IMR-90 (cell line): ENCODE data around the gene PTPN23. TPM values are rescaled to one million over a fixed set of nuclear protein-coding genes. Genes with fewer than 3 reads are reported as not detected.

Experiments used
- ATAC-seq: fragments of 200-7000 bp; cut with Tn5 transposase; 2 replicates; pipeline ENCODE4 v1.9.1; 2020; ENCODE audit warnings: low read depth, mild to moderate bottlenecking, moderate library complexity
- BruUV-seq: library from RNA; stranded (reverse); fragments of 400-500 nt; replicated peaks from 2 replicates; lab custom pipeline; 2021; lab: Mats Ljungman, UMichigan
- CTCF ChIA-PET: fragments of 300-600 bp; formaldehyde crosslinking; extraction: SDS; loops from one replicate; lab custom pipeline; 2021; ENCODE audit warnings: antibody characterized with exemption; lab: Yijun Ruan, JAX
- POLR2A ChIA-PET: fragments of 300-600 bp; sonication (Branson Sonifier 250); formaldehyde crosslinking; loops from one replicate; lab custom pipeline; 2022; ENCODE audit warnings: antibody characterized with exemption; ENCODE audit not compliant: unreplicated experiment; lab: Charles Lee
- DNase-seq: peaks from one replicate; pipeline ENCODE4 v3.0.0; 2013
- H2AFZ ChIP-seq: replicated peaks from 2 replicates; pipeline ENCODE3; 2013; ENCODE audit warnings: low read length, mild to moderate bottlenecking; ENCODE audit not compliant: poor library complexity
- H2AK5ac ChIP-seq: 2 replicates; pipeline ENCODE4 v1.6.1; 2013; ENCODE audit warnings: low read depth, low read length, inconsistent platforms
- H2AK9ac ChIP-seq: replicated peaks from 2 replicates; pipeline ENCODE3; 2013; ENCODE audit warnings: mild to moderate bottlenecking, low read depth, low read length, moderate library complexity; ENCODE audit not compliant: poor library complexity
- H2BK120ac ChIP-seq: 2 replicates; pipeline ENCODE4 v1.6.1; 2013; ENCODE audit warnings: low read depth, low read length, inconsistent platforms
- H2BK15ac ChIP-seq: 3 replicates; pipeline ENCODE4 v1.6.1; 2013; ENCODE audit warnings: low read depth, low read length, inconsistent platforms
- H2BK20ac ChIP-seq: 2 replicates; pipeline ENCODE4 v1.6.1; 2013; ENCODE audit warnings: low read depth, mild to moderate bottlenecking, inconsistent platforms, low read length, moderate library complexity
- H2BK5ac ChIP-seq: 2 replicates; pipeline ENCODE4 v1.6.1; 2013; ENCODE audit warnings: mild to moderate bottlenecking, low read depth, low read length, inconsistent platforms; ENCODE audit not compliant: poor library complexity, severe bottlenecking
- H3K14ac ChIP-seq: replicated peaks from 2 replicates; pipeline ENCODE4 v1.6.1; 2013; ENCODE audit warnings: low read depth, low read length, inconsistent platforms
- H3K18ac ChIP-seq: 2 replicates; pipeline ENCODE4 v1.6.1; 2013; ENCODE audit warnings: low read depth, low read length, control low read depth
- H3K23ac ChIP-seq: 2 replicates; pipeline ENCODE4 v1.6.1; 2013; ENCODE audit warnings: low read depth, low read length, inconsistent platforms
- H3K27ac ChIP-seq: 2 replicates; pipeline ENCODE4 v1.5.1; 2013; ENCODE audit warnings: mild to moderate bottlenecking, control low read depth, low read length; ENCODE audit not compliant: insufficient read depth
- H3K27me3 ChIP-seq: 2 replicates; pipeline ENCODE4 v1.6.1; 2013; ENCODE audit warnings: low read length; ENCODE audit not compliant: control insufficient read depth, insufficient read depth
- H3K36me3 ChIP-seq: 2 replicates; pipeline ENCODE4 v1.6.1; 2013; ENCODE audit warnings: low read length, mixed read lengths; ENCODE audit not compliant: control insufficient read depth, insufficient read depth
- H3K4ac ChIP-seq: 2 replicates; pipeline ENCODE4 v1.6.1; 2013; ENCODE audit warnings: low read depth, low read length, inconsistent platforms
- H3K4me1 ChIP-seq: 2 replicates; pipeline ENCODE4 v1.6.1; 2013; ENCODE audit warnings: low read length, mixed read lengths; ENCODE audit not compliant: control insufficient read depth, insufficient read depth
- H3K4me2 ChIP-seq: 2 replicates; pipeline ENCODE4 v1.6.1; 2013; ENCODE audit warnings: low read depth, mild to moderate bottlenecking, control low read depth, low read length, moderate library complexity
- H3K4me3 ChIP-seq: 2 replicates; pipeline ENCODE4 v1.5.1; 2013; ENCODE audit warnings: low read depth, mild to moderate bottlenecking, control low read depth, low read length, moderate library complexity; ENCODE audit not compliant: insufficient read depth
- H3K56ac ChIP-seq: 2 replicates; pipeline ENCODE4 v1.6.1; 2013; ENCODE audit warnings: low read length, inconsistent platforms; ENCODE audit not compliant: insufficient read depth; ENCODE audit errors: extremely low read depth
- H3K79me1 ChIP-seq, 2 experiments: 2 replicates each; pipeline ENCODE4 v1.6.1; 2013; ENCODE audit warnings: low read length in 2 of 2, inconsistent platforms in 1 of 2, low read depth in 1 of 2
- H3K9ac ChIP-seq: 2 replicates; pipeline ENCODE4 v1.6.1; 2013; ENCODE audit warnings: low read depth, low read length, control low read depth
- H3K9me1 ChIP-seq: 2 replicates; pipeline ENCODE4 v1.6.1; 2013; ENCODE audit warnings: low read length, inconsistent platforms; ENCODE audit not compliant: insufficient read depth
- H3K9me3 ChIP-seq: 2 replicates; pipeline ENCODE4 v1.6.1; 2013; ENCODE audit warnings: low read length; ENCODE audit not compliant: control insufficient read depth, insufficient read depth
- H4K20me1 ChIP-seq: 2 replicates; pipeline ENCODE4 v1.6.1; 2013; ENCODE audit warnings: low read length, inconsistent platforms; ENCODE audit not compliant: insufficient read depth
- H4K5ac ChIP-seq: 2 replicates; pipeline ENCODE4 v1.6.1; 2013; ENCODE audit warnings: mild to moderate bottlenecking, low read depth, low read length, control low read depth
- H4K8ac ChIP-seq, 2 experiments: 2 replicates each; pipeline ENCODE4 v1.6.1; 2013; ENCODE audit warnings: low read depth in 2 of 2, low read length in 2 of 2, control low read depth in 1 of 2, inconsistent platforms in 1 of 2
- H4K91ac ChIP-seq: 2 replicates; pipeline ENCODE4 v1.6.1; 2013; ENCODE audit warnings: low read depth, low read length, inconsistent platforms; ENCODE audit not compliant: insufficient read depth
- CEBPB ChIP-seq: IDR thresholded peaks from 2 replicates; pipeline ENCODE4 v1.6.1; 2012; ENCODE audit warnings: low read depth, low read length, improper control_type of control experiment
- CHD1 ChIP-seq: IDR thresholded peaks from 2 replicates; pipeline ENCODE4 v1.6.1; 2012; ENCODE audit warnings: low read depth, low read length, improper control_type of control experiment
- MAFK ChIP-seq: IDR thresholded peaks from 2 replicates; pipeline ENCODE4 v1.6.1; 2012; ENCODE audit warnings: low read depth, low read length, improper control_type of control experiment
- MXI1 ChIP-seq: IDR thresholded peaks from 2 replicates; pipeline ENCODE4 v1.6.1; 2012; ENCODE audit warnings: low read depth, mild to moderate bottlenecking, low read length, moderate library complexity, borderline replicate concordance
- NFE2L2 ChIP-seq: fragments of 150-350 bp; IDR thresholded peaks from 2 replicates; pipeline ENCODE4 v1.6.1; 2016; ENCODE audit warnings: low read depth, mild to moderate bottlenecking, low read length
- RCOR1 ChIP-seq: IDR thresholded peaks from 2 replicates; pipeline ENCODE4 v1.6.1; 2012; ENCODE audit warnings: mild to moderate bottlenecking, low read length, improper control_type of control experiment; ENCODE audit not compliant: insufficient replicate concordance
- RFX5 ChIP-seq: IDR thresholded peaks from 2 replicates; pipeline ENCODE4 v1.8.0; 2012; ENCODE audit warnings: low read depth, mild to moderate bottlenecking, low read length, moderate library complexity
- SMC3 ChIP-seq: fragments of 150-350 bp; IDR thresholded peaks from 2 replicates; pipeline ENCODE4 v1.6.1; 2016; ENCODE audit warnings: low read depth, mild to moderate bottlenecking, antibody characterized with exemption, low read length, moderate library complexity
- WGBS, 2 experiments: methylation state at CpG; one replicate each; pipeline versions ENCODE4 v1.1.5 to v1.1.7; 2013; ENCODE audit warnings: missing lambda C conversion rate in 2 of 2; ENCODE audit not compliant: insufficient read length in 1 of 2; ENCODE audit errors: extremely low coverage in 2 of 2; 5-methylcytosine and 5-hydroxymethylcytosine counted together
- dilution Hi-C: fragments of 300-500 bp; cut with HindIII; formaldehyde crosslinking; loops from one replicate; pipeline ENCODE4 v1.14.3; 2018; ENCODE audit warnings: low sequenced_read_pairs; ENCODE audit not compliant: unreplicated experiment
- in situ Hi-C: fragments of 300-500 bp; cut with MboI; formaldehyde crosslinking; loops from 3 replicates; pipeline ENCODE4 v1.14.3; 2019; ENCODE audit warnings: low sequenced_read_pairs, inconsistent platforms, mixed read lengths
- intact Hi-C: fragments of 100-400 bp; cut with micrococcal nuclease; formaldehyde crosslinking; loops from 2 replicates; pipeline ENCODE4 v1.10.0; 2022
- polyA plus RNA-seq, 3 experiments: library from polyadenylated mRNA; depleted of rRNA; stranded (reverse); fragments of >200 nt; gene quantifications; 2 replicates each; pipeline ENCODE4 v1.2.3, GENCODE V29; 2012; ENCODE audit warnings: low replicate concordance in 1 of 3
- total RNA-seq: library from RNA; depleted of rRNA; stranded (reverse); fragments of >200 nt; gene quantifications from 2 replicates; pipeline ENCODE4 v1.2.3, GENCODE V29; 2012
- TF ChIP-seq, protein P1 (sequence below): fragments of 150-350 bp; IDR thresholded peaks from 2 replicates; pipeline ENCODE4 v1.6.1; 2016; ENCODE audit warnings: low read depth, mild to moderate bottlenecking, low read length, moderate library complexity, borderline replicate concordance

PTPN23 gene
- total and polyA plus RNA-seq, 2 of the 4 experiments (the other 2 are of a cell fraction): 4.5 to 15.1 TPM

DNA sequence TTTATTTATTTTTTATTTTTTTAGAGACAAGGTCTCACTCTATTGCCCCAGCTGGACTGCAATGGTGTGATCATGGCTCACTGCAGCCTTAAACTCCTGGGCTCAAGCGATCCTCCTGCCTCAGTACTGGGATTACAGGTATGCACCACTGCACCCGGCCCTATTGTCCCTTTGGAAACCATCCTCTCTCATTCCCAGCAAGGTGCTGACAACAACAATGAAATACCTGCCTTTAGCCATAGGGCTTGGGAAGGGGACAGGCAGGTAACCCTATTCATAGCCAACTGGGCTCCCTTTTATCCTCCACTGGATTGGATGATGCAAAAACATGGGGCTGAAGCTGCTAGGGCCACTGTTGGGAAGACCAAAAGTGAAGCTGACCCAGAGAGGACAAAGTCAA is 51.9 kb downstream of the PTPN23 start:
- H3K56ac ChIP-seq: no peak overlapping the region
- intact Hi-C loops (no loop called here), dilution Hi-C loops (no loop called here), in situ Hi-C loops (no loop called here)
- no peak overlapping the region for H3K4me3 ChIP-seq
- H3K4me2 ChIP-seq: no peak overlapping the region
- TF ChIP-seq NFE2L2 (no peak), SMC3 (no peak), RFX5 (no peak), CHD1 (no peak), RCOR1 (no peak), MXI1 (no peak), CEBPB (no peak), MAFK (no peak)
- TF ChIP-seq, protein P1, sequence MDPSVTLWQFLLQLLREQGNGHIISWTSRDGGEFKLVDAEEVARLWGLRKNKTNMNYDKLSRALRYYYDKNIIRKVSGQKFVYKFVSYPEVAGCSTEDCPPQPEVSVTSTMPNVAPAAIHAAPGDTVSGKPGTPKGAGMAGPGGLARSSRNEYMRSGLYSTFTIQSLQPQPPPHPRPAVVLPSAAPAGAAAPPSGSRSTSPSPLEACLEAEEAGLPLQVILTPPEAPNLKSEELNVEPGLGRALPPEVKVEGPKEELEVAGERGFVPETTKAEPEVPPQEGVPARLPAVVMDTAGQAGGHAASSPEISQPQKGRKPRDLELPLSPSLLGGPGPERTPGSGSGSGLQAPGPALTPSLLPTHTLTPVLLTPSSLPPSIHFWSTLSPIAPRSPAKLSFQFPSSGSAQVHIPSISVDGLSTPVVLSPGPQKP: no peak
- H3K27me3 ChIP-seq: no peaks in the 10 kb centered on the region
- no peak overlapping the region for H3K27ac ChIP-seq
- no peaks in the 10 kb centered on the region for H3K9me3 ChIP-seq
- no peak overlapping the region for H4K91ac ChIP-seq
- ChIA-PET POLR2A (no interaction called here), CTCF (no interaction called here)
- peaks cover 5 to 18% of the 10 kb centered on the region in 2 experiments; a peak in 1 of 4 replicates for H3K79me1 ChIP-seq
- H4K5ac ChIP-seq: no peak overlapping the region
- H3K36me3 ChIP-seq: peaks cover 38% of the 10 kb centered on the region
- ATAC-seq (no peak), DNase-seq (no peak)
- H3K23ac ChIP-seq: no peak overlapping the region
- peaks cover 5% of the 10 kb centered on the region; the same call in 1 of the 2 replicates for H4K20me1 ChIP-seq
- no peak overlapping the region for H3K9ac ChIP-seq
- no peak overlapping the region for H2BK20ac ChIP-seq
- no peaks in the 10 kb centered on the region for H3K4me1 ChIP-seq
- H2AK5ac ChIP-seq: no peak overlapping the region
- no peak overlapping the region for H2BK15ac ChIP-seq
- WGBS, 2 experiments: 100% methylated on average over 1 of the region's 2 CpGs; no CpG with 5 or more reads in 1 of the 2 experiments
- H2AFZ ChIP-seq: no peak overlapping the region
- H2BK5ac ChIP-seq: no peak overlapping the region
- no peak overlapping the region for H3K14ac ChIP-seq
- no peak overlapping the region for H3K4ac ChIP-seq
- no peak overlapping the region for H2BK120ac ChIP-seq
- BruUV-seq: no TSS peak
- H3K18ac ChIP-seq: no peak overlapping the region
- H2AK9ac ChIP-seq: no peak overlapping the region
- H4K8ac ChIP-seq: no peak overlapping the region
- H3K9me1 ChIP-seq: peaks cover 9% of the 10 kb centered on the region; the same call in 1 of the 2 replicates
